Breast epithelium (tissue), 4 donors: Measurements from ENCODE around the gene PIP4K2B. TPM values are rescaled to one million over a fixed set of nuclear protein-coding genes. Genes with fewer than 3 reads are reported as not detected.

Source experiments
- DNase-seq, 2 donors: peaks; one replicate each; pipeline ENCODE4 v3.0.0-alpha.2; 2019; ENCODE audit warnings: low spot score in 2 of 2
- H3K27ac ChIP-seq, 2 donors: fragments of 200-600 bp; sonication (generic) in 1 of 2; one replicate each; pipeline ENCODE4 v1.5.1; 2016 to 2019; ENCODE audit warnings: mild to moderate bottlenecking in 1 of 2
- H3K27me3 ChIP-seq, 2 donors: fragments of 200-600 bp; sonication (generic) in 1 of 2; one replicate each; pipeline versions ENCODE4 v1.5.1 to v1.6.0; 2017 to 2019; ENCODE audit warnings: control low read depth in 1 of 2, mild to moderate bottlenecking in 1 of 2
- H3K36me3 ChIP-seq: fragments of 200-600 bp; one replicate; pipeline ENCODE4 v1.5.1; 2019
- H3K4me1 ChIP-seq, 2 donors: fragments of 200-600 bp; sonication (generic); one replicate each; pipeline ENCODE4 v1.5.1; 2016 to 2019; ENCODE audit warnings: control low read depth in 1 of 2
- H3K4me3 ChIP-seq, 3 donors: fragments of 200-600 bp; sonication (generic); 1 replicate in 2 of 3; 2 replicates in 1 of 3; pipeline ENCODE4 v1.5.1; 2016 to 2019; ENCODE audit warnings: mild to moderate bottlenecking in 3 of 3, moderate library complexity in 2 of 3
- H3K9me3 ChIP-seq, 2 donors: fragments of 200-600 bp; sonication (generic) in 1 of 2; one replicate each; pipeline ENCODE4 v1.5.1; 2016 to 2019; ENCODE audit warnings: control low read depth in 1 of 2
- CTCF ChIP-seq, 3 donors: fragments of 450-650 bp; IDR thresholded peaks; one replicate each; pipeline ENCODE4 v1.5.1; 2016 to 2017; ENCODE audit warnings: antibody characterized with exemption in 3 of 3, mild to moderate bottlenecking in 3 of 3, moderate library complexity in 3 of 3
- POLR2A ChIP-seq: fragments of 450-650 bp; IDR thresholded peaks from one replicate; pipeline ENCODE4 v1.6.1; 2016; ENCODE audit warnings: antibody characterized with exemption, mild to moderate bottlenecking, moderate library complexity
- POLR2AphosphoS5 ChIP-seq, 3 donors: sonication (generic); formaldehyde crosslinking; IDR thresholded peaks; one replicate each; pipeline ENCODE4 v1.6.1; 2017; ENCODE audit warnings: antibody characterized with exemption in 3 of 3
- intact Hi-C: fragments of 100-400 bp; cut with DNase I; formaldehyde crosslinking; loops from one replicate; pipeline ENCODE4 v1.15.1; 2023; ENCODE audit warnings: low total_unique reads
- total RNA-seq, 3 donors: library from RNA; depleted of rRNA; stranded (reverse); fragments of >200 nt; gene quantifications; one replicate each; pipeline ENCODE4 v1.1.0, GENCODE V29; 2016

PIP4K2B gene
- total RNA-seq, 3 donors from 2014 or later = 43.0 to 52.8 (median 43.6) TPM

- Histone ChIP-seq H3K27me3 (no peaks in the 10 kb centered on the region), H3K4me3 (peak within 1 kb of the TSS; percentile 75 to 87 (median 76)), H3K9me3 (no peaks in the 10 kb centered on the region), H3K4me1 (peaks cover 6% of the 10 kb centered on the region in 2 donors), H3K36me3 (peaks cover 7% of the 10 kb centered on the region), H3K27ac (peak within 1 kb of the TSS; percentile 97 to 98)
- TF ChIP-seq POLR2A (peak; percentile 87), CTCF (IDR thresholded peaks at IDR 0.05) (peak in 2 of 3 donors; percentile 25 to 26), POLR2AphosphoS5 (IDR thresholded peaks at IDR 0.05) (peak; percentile 98 to 99 (median 99))
- intact Hi-C loops = no loop called here
- peak; percentile 95 to 97 for DNase-seq
These were observed 25.8 kb upstream of the PIP4K2B start, which contains the start of gene CWC25 for GRCh38 chr17:38824899-38825761. Gene CWC25 (minus strand): TSS chr17:38825321. CDS start chr17:38825183, 138 bp downstream.

GRCh38 chr17:38815576-38816193, 16.3 kb upstream of the PIP4K2B start:
- no peaks in the 10 kb centered on the region for H3K27me3 ChIP-seq
- no peak overlapping the region for H3K4me3 ChIP-seq
- TF ChIP-seq CTCF (IDR thresholded peaks at IDR 0.05) (no peak), POLR2A (no peak), POLR2AphosphoS5 (IDR thresholded peaks at IDR 0.05) (no peak)
- intact Hi-C loops = no loop called here
- peaks cover 7% of the 10 kb centered on the region for H3K36me3 ChIP-seq
- DNase-seq = no peak
- no peaks in the 10 kb centered on the region for H3K4me1 ChIP-seq
- no peak overlapping the region for H3K27ac ChIP-seq
- no peaks in the 10 kb centered on the region for H3K9me3 ChIP-seq

- DNase-seq = no peak
- H3K36me3 ChIP-seq = peaks cover 8% of the 10 kb centered on the region
- intact Hi-C loops = no loop called here
- H3K9me3 ChIP-seq = no peaks in the 10 kb centered on the region
- H3K4me1 ChIP-seq = no peaks in the 10 kb centered on the region
- H3K27me3 ChIP-seq = no peaks in the 10 kb centered on the region
- H3K27ac ChIP-seq = no peak overlapping the region
- TF ChIP-seq CTCF (IDR thresholded peaks at IDR 0.05) (no peak), POLR2AphosphoS5 (IDR thresholded peaks at IDR 0.05) (no peak), POLR2A (no peak)
- no peak overlapping the region for H3K4me3 ChIP-seq
These were observed 10.5 kb upstream of the PIP4K2B start for GRCh38 chr17:38809828-38810227.

- TF ChIP-seq POLR2AphosphoS5 (IDR thresholded peaks at IDR 0.05) = no peak
- TF ChIP-seq CTCF (IDR thresholded peaks at IDR 0.05) = no peak
- TF ChIP-seq POLR2A = no peak
- DNase-seq = no peak
- intact Hi-C loops = no loop called here
These were observed 943 bp upstream of the PIP4K2B start for GRCh38 chr17:38800237-38800760.

More at GRCh38 chr17:38800237-38800760, 943 bp upstream of the PIP4K2B start:
- Histone ChIP-seq H3K36me3 (peaks cover 6% of the 10 kb centered on the region), H3K4me1 (peaks cover 5 to 18% of the 10 kb centered on the region in 2 donors), H3K27me3 (no peaks in the 10 kb centered on the region), H3K9me3 (no peaks in the 10 kb centered on the region), H3K4me3 (peak overlapping the region; percentile 74 to 91 (median 79)), H3K27ac (peak overlapping the region; percentile 97 to 99)
